Suprapubic skin (tissue), 4 donors: ENCODE measurements around the gene CDC42EP5.

Source experiments
- CTCF ChIP-seq, 2 donors: fragments of 200-600 bp in 1 of 2; fragments of 450-650 bp in 1 of 2; sonication (generic) in 1 of 2; IDR thresholded peaks; one replicate each; pipeline ENCODE4 v1.5.1; 2016 to 2019; ENCODE audit warnings: antibody characterized with exemption in 2 of 2, mild to moderate bottlenecking in 1 of 2, moderate library complexity in 1 of 2
- EP300 ChIP-seq: sonication (generic); formaldehyde crosslinking; IDR thresholded peaks from one replicate; pipeline ENCODE4 v1.6.1; 2017; ENCODE audit warnings: antibody characterized with exemption
- POLR2A ChIP-seq, 2 donors: fragments of 450-650 bp; IDR thresholded peaks; one replicate each; pipeline ENCODE4 v1.6.1; 2017; ENCODE audit warnings: antibody characterized with exemption in 2 of 2, mild to moderate bottlenecking in 2 of 2, moderate library complexity in 2 of 2
- POLR2AphosphoS5 ChIP-seq, 3 donors: sonication (generic); formaldehyde crosslinking; IDR thresholded peaks; one replicate each; pipeline ENCODE4 v1.6.1; 2017; ENCODE audit warnings: antibody characterized with exemption in 3 of 3

GRCh38 chr19:54521022-54521859 lies 48.1 kb upstream of the CDC42EP5 start:
- TF ChIP-seq POLR2A (IDR thresholded peaks at IDR 0.05): no peak
- no peak for TF ChIP-seq POLR2AphosphoS5 (IDR thresholded peaks at IDR 0.05)
- TF ChIP-seq EP300: no peak
- no peak for TF ChIP-seq CTCF (IDR thresholded peaks at IDR 0.05)
